ENCODE results near the gene FAM222A. TPM values are rescaled to one million over a fixed set of nuclear protein-coding genes. Genes with fewer than 3 reads are reported as not detected.
A peak's percentile ranks its signal among the peaks of the same experiment; 100 is the strongest.

FAM222A gene
- total RNA-seq, 2 donors from 2014 or later, result 21.6 to 24.4 TPM

GRCh38 chr12:109720152-109720856 is 6.7 kb downstream of the FAM222A start:
- Histone ChIP-seq H3K4me1 (ENCODE audit: control insufficient read depth, insufficient read depth, low read length) (peaks cover 25% of the 10 kb centered on the region), H3K36me3 (ENCODE audit: control insufficient read depth, insufficient read depth, low read length) (peaks cover 22% of the 10 kb centered on the region), H3K27me3 (ENCODE audit: control insufficient read depth, insufficient read depth, low read length, poor library complexity, severe bottlenecking) (no peaks in the 10 kb centered on the region), H3K9ac (ENCODE audit: extremely low read depth, low read length, poor library complexity, severe bottlenecking) (no peak overlapping the region), H3K4me3 (ENCODE audit: low read length) (no peak overlapping the region), H3K9me3 (ENCODE audit: control insufficient read depth, low read length) (no peaks in the 10 kb centered on the region), H3K27ac (ENCODE audit: low read depth, low read length) (peak overlapping the region; percentile 67)
- DNase-seq, result no peak
- TF ChIP-seq CTCF (conservative IDR thresholded peaks at IDR 0.05), result no peak
- peaks cover 44% of the 10 kb centered on the region for H3K4me1 Mint-ChIP-seq
- peaks cover 8% of the 10 kb centered on the region for H3K27me3 Mint-ChIP-seq (ENCODE audit: insufficient read depth)
- H3K4me3 Mint-ChIP-seq, result no peak overlapping the region
- no peaks in the 10 kb centered on the region for H3K9me3 Mint-ChIP-seq
- H3K36me3 Mint-ChIP-seq (ENCODE audit: low read depth), result peaks cover 12% of the 10 kb centered on the region
- WGBS, 2 experiments (ENCODE audit: insufficient coverage in 1 of 2, insufficient read length in 1 of 2), result 86 to 89% methylated on average over 3 to 12 of the region's 12 CpGs
- no peak overlapping the region for H3K27ac Mint-ChIP-seq

- Histone ChIP-seq H3K4me1 (ENCODE audit: control insufficient read depth, insufficient read depth, low read length) (peaks cover 23% of the 10 kb centered on the region), H3K27ac (ENCODE audit: low read depth, low read length) (peak overlapping the region; percentile 41), H3K9ac (ENCODE audit: extremely low read depth, low read length, poor library complexity, severe bottlenecking) (no peak overlapping the region), H3K9me3 (ENCODE audit: control insufficient read depth, low read length) (no peaks in the 10 kb centered on the region), H3K27me3 (ENCODE audit: control insufficient read depth, insufficient read depth, low read length, poor library complexity, severe bottlenecking) (no peaks in the 10 kb centered on the region), H3K4me3 (ENCODE audit: low read length) (no peak overlapping the region), H3K36me3 (ENCODE audit: control insufficient read depth, insufficient read depth, low read length) (peaks cover 22% of the 10 kb centered on the region)
- no peaks in the 10 kb centered on the region for H3K9me3 Mint-ChIP-seq
- WGBS, 2 experiments (ENCODE audit: insufficient coverage in 1 of 2, insufficient read length in 1 of 2), result 80 to 84% methylated on average over 1 of the region's 1 CpG
- no peak overlapping the region for H3K4me3 Mint-ChIP-seq
- peaks cover 45% of the 10 kb centered on the region for H3K4me1 Mint-ChIP-seq
- TF ChIP-seq CTCF (conservative IDR thresholded peaks at IDR 0.05), result no peak
- peaks cover 12% of the 10 kb centered on the region for H3K36me3 Mint-ChIP-seq (ENCODE audit: low read depth)
- H3K27me3 Mint-ChIP-seq (ENCODE audit: insufficient read depth), result peaks cover 6% of the 10 kb centered on the region
- no peak for DNase-seq
- no peak overlapping the region for H3K27ac Mint-ChIP-seq
Measured at GRCh38 chr12:109720857-109721189, 7.2 kb downstream of the FAM222A start.

GRCh38 chr12:109721276-109721675 is 7.7 kb downstream of the FAM222A start:
- Histone ChIP-seq H3K4me3 (ENCODE audit: low read length) (no peak overlapping the region), H3K4me1 (ENCODE audit: control insufficient read depth, insufficient read depth, low read length) (peaks cover 19% of the 10 kb centered on the region), H3K27ac (ENCODE audit: low read depth, low read length) (no peak overlapping the region), H3K9me3 (ENCODE audit: control insufficient read depth, low read length) (no peaks in the 10 kb centered on the region), H3K9ac (ENCODE audit: extremely low read depth, low read length, poor library complexity, severe bottlenecking) (no peak overlapping the region), H3K27me3 (ENCODE audit: control insufficient read depth, insufficient read depth, low read length, poor library complexity, severe bottlenecking) (no peaks in the 10 kb centered on the region), H3K36me3 (ENCODE audit: control insufficient read depth, insufficient read depth, low read length) (peaks cover 22% of the 10 kb centered on the region)
- peaks cover 41% of the 10 kb centered on the region for H3K4me1 Mint-ChIP-seq
- peaks cover 12% of the 10 kb centered on the region for H3K36me3 Mint-ChIP-seq (ENCODE audit: low read depth)
- H3K27ac Mint-ChIP-seq, result no peak overlapping the region
- DNase-seq, result no peak
- no peak for TF ChIP-seq CTCF (conservative IDR thresholded peaks at IDR 0.05)
- no peaks in the 10 kb centered on the region for H3K9me3 Mint-ChIP-seq
- no peak overlapping the region for H3K4me3 Mint-ChIP-seq
- WGBS, 2 experiments (ENCODE audit: insufficient coverage in 1 of 2, insufficient read length in 1 of 2), result 90 to 93% methylated on average over 2 to 10 of the region's 10 CpGs
- peaks cover 3% of the 10 kb centered on the region for H3K27me3 Mint-ChIP-seq (ENCODE audit: insufficient read depth)
